ENCODE measurements around the gene TIMP4. TPM values are rescaled to one million over a fixed set of nuclear protein-coding genes. Genes with fewer than 3 reads are reported as not detected.

The TIMP4 gene
- polyA plus RNA-seq, 1 donor (not counting 4 experiments of a cell fraction or from before 2014, with no cell fraction given): 0.07 TPM

DNA sequence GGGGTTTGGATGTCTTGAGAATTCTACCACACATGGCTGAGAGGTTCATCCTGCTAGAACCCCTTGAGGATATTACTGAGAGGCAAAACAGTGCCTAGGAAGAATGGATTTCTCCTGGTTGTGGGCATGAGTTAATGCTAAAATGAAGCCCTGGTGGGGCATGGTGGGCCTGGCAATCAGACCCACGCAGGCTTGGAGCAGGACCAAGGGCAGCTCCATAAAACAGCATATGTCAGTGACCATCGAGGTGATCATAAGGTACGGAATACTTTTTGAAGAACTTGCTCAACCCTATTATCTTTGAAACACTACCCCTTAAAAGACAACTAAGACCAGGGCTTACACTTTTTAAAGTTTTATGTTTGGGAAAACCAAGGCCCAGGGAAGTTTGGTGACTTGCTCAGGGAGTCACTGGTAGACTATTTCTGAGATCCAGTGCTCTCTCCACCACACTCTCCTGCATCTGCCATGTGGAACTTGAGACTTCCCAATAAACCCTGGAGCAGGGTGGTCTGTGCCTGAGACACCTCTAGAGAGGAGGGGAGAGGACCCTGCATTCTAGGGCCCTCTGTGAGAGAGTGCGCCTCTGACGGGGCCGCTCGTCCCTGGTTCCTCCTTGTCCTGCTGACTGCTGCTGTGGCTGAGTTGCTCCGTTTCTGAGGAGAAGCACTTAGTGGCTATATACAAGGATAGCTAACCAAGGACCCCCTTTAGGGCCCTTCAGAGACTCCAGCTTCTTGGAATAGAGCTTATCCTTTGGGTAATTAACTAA is 28.0 kb upstream of the TIMP4 start:
- TF ChIP-seq, protein P1, sequence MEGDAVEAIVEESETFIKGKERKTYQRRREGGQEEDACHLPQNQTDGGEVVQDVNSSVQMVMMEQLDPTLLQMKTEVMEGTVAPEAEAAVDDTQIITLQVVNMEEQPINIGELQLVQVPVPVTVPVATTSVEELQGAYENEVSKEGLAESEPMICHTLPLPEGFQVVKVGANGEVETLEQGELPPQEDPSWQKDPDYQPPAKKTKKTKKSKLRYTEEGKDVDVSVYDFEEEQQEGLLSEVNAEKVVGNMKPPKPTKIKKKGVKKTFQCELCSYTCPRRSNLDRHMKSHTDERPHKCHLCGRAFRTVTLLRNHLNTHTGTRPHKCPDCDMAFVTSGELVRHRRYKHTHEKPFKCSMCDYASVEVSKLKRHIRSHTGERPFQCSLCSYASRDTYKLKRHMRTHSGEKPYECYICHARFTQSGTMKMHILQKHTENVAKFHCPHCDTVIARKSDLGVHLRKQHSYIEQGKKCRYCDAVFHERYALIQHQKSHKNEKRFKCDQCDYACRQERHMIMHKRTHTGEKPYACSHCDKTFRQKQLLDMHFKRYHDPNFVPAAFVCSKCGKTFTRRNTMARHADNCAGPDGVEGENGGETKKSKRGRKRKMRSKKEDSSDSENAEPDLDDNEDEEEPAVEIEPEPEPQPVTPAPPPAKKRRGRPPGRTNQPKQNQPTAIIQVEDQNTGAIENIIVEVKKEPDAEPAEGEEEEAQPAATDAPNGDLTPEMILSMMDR (optimal IDR thresholded peaks at IDR 0.05 in 1 of 3, IDR thresholded peaks at IDR 0.05 in 1 of 3, conservative IDR thresholded peaks at IDR 0.05 in 1 of 3; ENCODE audit: extremely low read depth in 1 of 3, insufficient read depth in 2 of 3, low read length in 3 of 3): no peak
- TF ChIP-seq EZH2 (IDR thresholded peaks at IDR 0.05; ENCODE audit: low read length): no peak
- no peaks in the 10 kb centered on the region for H3K27me3 ChIP-seq (ENCODE audit: control insufficient read depth, extremely low read depth, insufficient read depth, low read length)
- H3K4me1 ChIP-seq (ENCODE audit: control insufficient read depth, extremely low read depth, insufficient read depth, low read length): peaks cover 19% of the 10 kb centered on the region
- H4K20me1 ChIP-seq (ENCODE audit: control insufficient read depth, extremely low read depth, insufficient read depth, low read length): no peaks in the 10 kb centered on the region
- DNase-seq (ENCODE audit: low read depth, low spot score) (no peak), FAIRE-seq (no peak)
- no peaks in the 10 kb centered on the region for H3K9me3 ChIP-seq (ENCODE audit: control insufficient read depth, low read depth, low read length)
- H3K9ac ChIP-seq (ENCODE audit: control insufficient read depth, extremely low read depth, insufficient read depth, low read length): no peak overlapping the region
- no peak overlapping the region for H3K4me2 ChIP-seq (ENCODE audit: control insufficient read depth, extremely low read depth, insufficient read depth, low read depth, low read length)
- no peak overlapping the region for H3K27ac ChIP-seq (ENCODE audit: control insufficient read depth, insufficient read depth, low read length)
- H3K36me3 ChIP-seq (ENCODE audit: control insufficient read depth in 2 of 2, extremely low read depth in 1 of 2, insufficient read depth in 2 of 2, low read length in 2 of 2): no peaks in the 10 kb centered on the region
- dilution Hi-C loops (cut with MboI; ENCODE audit: extremely low pct_ligation_motif_present, low sequenced_read_pairs): no loop called here
- no peak overlapping the region for H2AFZ ChIP-seq (ENCODE audit: control insufficient read depth, low read length)
- no peak overlapping the region for H3K4me3 ChIP-seq (ENCODE audit: control insufficient read depth in 2 of 3, extremely low read depth in 1 of 3, insufficient read depth in 2 of 3, low read depth in 1 of 3, low read length in 3 of 3)
- no peaks in the 10 kb centered on the region for H3K79me2 ChIP-seq (ENCODE audit: control insufficient read depth, insufficient read depth, low read length)
- no peaks in the 10 kb centered on the region for H3K9me1 ChIP-seq (ENCODE audit: control insufficient read depth, extremely low read depth, insufficient read depth, low read length)

DNA sequence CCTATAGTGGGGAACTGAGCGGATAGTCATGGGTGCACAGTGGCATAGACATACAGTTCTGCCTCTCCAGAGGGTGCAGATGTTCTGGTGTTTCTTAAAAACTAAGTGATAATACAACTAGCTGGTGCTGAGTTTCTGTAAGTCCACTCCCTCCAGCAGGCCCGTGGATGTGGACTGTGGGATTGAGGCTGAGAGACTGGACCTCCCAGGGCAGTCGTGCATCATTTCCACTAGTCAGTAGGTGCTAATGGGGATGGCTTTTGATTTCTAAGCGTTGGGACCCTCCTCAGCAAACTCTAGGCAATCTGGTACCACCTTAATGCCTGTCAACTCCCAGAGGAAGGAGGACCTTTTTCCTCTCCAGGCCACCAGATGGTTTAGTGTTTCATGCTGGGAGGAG is 27.3 kb upstream of the TIMP4 start:
- no peak overlapping the region for H2AFZ ChIP-seq (ENCODE audit: control insufficient read depth, low read length)
- H3K4me1 ChIP-seq (ENCODE audit: control insufficient read depth, extremely low read depth, insufficient read depth, low read length): peaks cover 26% of the 10 kb centered on the region

More for the DNA sequence above, 27.3 kb upstream of the TIMP4 start:
- H3K9ac ChIP-seq (ENCODE audit: control insufficient read depth, extremely low read depth, insufficient read depth, low read length): no peak overlapping the region
- H3K4me3 ChIP-seq (ENCODE audit: control insufficient read depth in 2 of 3, extremely low read depth in 1 of 3, insufficient read depth in 2 of 3, low read depth in 1 of 3, low read length in 3 of 3): no peak overlapping the region
- dilution Hi-C loops (cut with MboI; ENCODE audit: extremely low pct_ligation_motif_present, low sequenced_read_pairs): no loop called here
- no peaks in the 10 kb centered on the region for H3K27me3 ChIP-seq (ENCODE audit: control insufficient read depth, extremely low read depth, insufficient read depth, low read length)
- no peak for FAIRE-seq
- no peaks in the 10 kb centered on the region for H3K79me2 ChIP-seq (ENCODE audit: control insufficient read depth, insufficient read depth, low read length)
- TF ChIP-seq, protein P1 (optimal IDR thresholded peaks at IDR 0.05 in 1 of 3, IDR thresholded peaks at IDR 0.05 in 1 of 3, conservative IDR thresholded peaks at IDR 0.05 in 1 of 3; ENCODE audit: extremely low read depth in 1 of 3, insufficient read depth in 2 of 3, low read length in 3 of 3): no peak
- no peak for TF ChIP-seq EZH2 (IDR thresholded peaks at IDR 0.05; ENCODE audit: low read length)
- no peaks in the 10 kb centered on the region for H3K9me3 ChIP-seq (ENCODE audit: control insufficient read depth, low read depth, low read length)
- DNase-seq (ENCODE audit: low read depth, low spot score): no peak
- H4K20me1 ChIP-seq (ENCODE audit: control insufficient read depth, extremely low read depth, insufficient read depth, low read length): no peaks in the 10 kb centered on the region
- no peak overlapping the region for H3K4me2 ChIP-seq (ENCODE audit: control insufficient read depth, extremely low read depth, insufficient read depth, low read depth, low read length)
- H3K27ac ChIP-seq (ENCODE audit: control insufficient read depth, insufficient read depth, low read length): no peak overlapping the region
- H3K9me1 ChIP-seq (ENCODE audit: control insufficient read depth, extremely low read depth, insufficient read depth, low read length): no peaks in the 10 kb centered on the region
- no peaks in the 10 kb centered on the region for H3K36me3 ChIP-seq (ENCODE audit: control insufficient read depth in 2 of 2, extremely low read depth in 1 of 2, insufficient read depth in 2 of 2, low read length in 2 of 2)
